ENCODE measurements around the gene CCL27. TPM values are rescaled to one million over a fixed set of nuclear protein-coding genes. Genes with fewer than 3 reads are reported as not detected.

CCL27 gene
- polyA plus RNA-seq, 2 of the 4 experiments (the other 2 are of a cell fraction): 0.22 to 0.27 TPM

GRCh38 chr9:34659592-34660253 is 2.7 kb downstream of the CCL27 start:
- Histone ChIP-seq H3K4me2 (no peak overlapping the region), H3K27ac (no peak overlapping the region), H3K9me3 (no peaks in the 10 kb centered on the region), H3K4me3 (no peak overlapping the region), H3K4me1 (peaks cover 5% of the 10 kb centered on the region)
- WGBS (ENCODE audit: missing lambda C conversion rate): 89% methylated on average over 8 of the region's 8 CpGs
- ATAC-seq (no peak), DNase-seq (ENCODE audit: low read depth in 1 of 2, low spot score in 1 of 2) (no peak), FAIRE-seq (no peak)
- CTCF ChIA-PET: interaction anchor here (1.0 to 12.1 kb wide), 4 partner anchors 15 to 407 kb away, joined by 3 to 288 read pairs (median 26); partner anchors contain the start of genes GALT, IL11RA and SIGMAR1
- POLR2A ChIA-PET: interaction anchor here (0.9 kb wide), 1 partner anchor 13 kb away, joined by 3 read pairs; the partner anchor contains the start of gene GALT
- TF ChIP-seq GATA3 (IDR thresholded peaks at IDR 0.05; ENCODE audit: borderline replicate concordance): no peak
- no peak for TF ChIP-seq BHLHE40 (IDR thresholded peaks at IDR 0.05; ENCODE audit: low read depth, low read length)

DNA sequence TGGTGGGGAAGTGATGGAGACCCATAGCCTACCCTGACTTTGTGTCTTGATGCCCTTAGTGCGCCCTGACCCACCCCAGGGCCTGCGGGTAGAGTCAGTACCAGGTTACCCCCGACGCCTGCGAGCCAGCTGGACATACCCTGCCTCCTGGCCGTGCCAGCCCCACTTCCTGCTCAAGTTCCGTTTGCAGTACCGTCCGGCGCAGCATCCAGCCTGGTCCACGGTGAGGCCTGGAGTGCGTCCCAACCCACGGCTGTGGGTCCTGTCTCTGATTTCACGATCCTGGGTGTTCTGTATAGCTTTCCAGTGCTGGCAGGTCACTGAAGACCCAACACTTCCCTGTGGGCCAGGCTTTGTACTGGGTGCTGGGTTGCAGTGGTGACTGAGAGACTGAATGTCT is 4.0 kb downstream of the CCL27 start:
- TF ChIP-seq POLR2A (IDR thresholded peaks at IDR 0.05; ENCODE audit: low read length) (no peak), ESRRA (IDR thresholded peaks at IDR 0.05; ENCODE audit: borderline replicate concordance, low read length) (no peak), MAZ (IDR thresholded peaks at IDR 0.05; ENCODE audit: borderline replicate concordance, low read depth, low read length) (no peak), HEYL (CRISPR knock-in tag; IDR thresholded peaks at IDR 0.05) (no peak), EHMT2 (IDR thresholded peaks at IDR 0.05; ENCODE audit: low read depth) (no peak), RFX5 (IDR thresholded peaks at IDR 0.05) (no peak), CBX8 (IDR thresholded peaks at IDR 0.05) (no peak), ZC3H11A (IDR thresholded peaks at IDR 0.05) (no peak)
- DNase-seq (ENCODE audit: low read depth in 1 of 2, low spot score in 1 of 2) (no peak), FAIRE-seq (no peak), ATAC-seq (no peak)
- no peaks in the 10 kb centered on the region for H3K4me1 ChIP-seq
- WGBS (ENCODE audit: missing lambda C conversion rate): 92% methylated on average over 9 of the region's 14 CpGs
- H3K4me3 ChIP-seq: no peak overlapping the region
- no peak overlapping the region for H3K27ac ChIP-seq
- ChIA-PET POLR2A (no interaction called here), CTCF (interaction anchor here (3.5 to 12.1 kb wide), 3 partner anchors 15 to 43 kb away, joined by 21 to 288 read pairs (median 48); partner anchors contain the start of genes GALT, IL11RA and SIGMAR1)
- no peaks in the 10 kb centered on the region for H3K9me3 ChIP-seq
- no peak overlapping the region for H3K4me2 ChIP-seq

- DNase-seq (ENCODE audit: low read depth in 1 of 2, low spot score in 1 of 2): no peak
- Histone ChIP-seq H3K27ac (no peak overlapping the region), H3K4me1 (peaks cover 9% of the 10 kb centered on the region), H3K4me2 (no peak overlapping the region), H3K9me3 (no peaks in the 10 kb centered on the region), H3K4me3 (no peak overlapping the region)
- no peak for ATAC-seq
- POLR2A ChIA-PET: no interaction called here
- no peak for TF ChIP-seq HOXB13 (CRISPR knock-in tag; IDR thresholded peaks at IDR 0.05; ENCODE audit: low read depth)
- TF ChIP-seq, protein P1, sequence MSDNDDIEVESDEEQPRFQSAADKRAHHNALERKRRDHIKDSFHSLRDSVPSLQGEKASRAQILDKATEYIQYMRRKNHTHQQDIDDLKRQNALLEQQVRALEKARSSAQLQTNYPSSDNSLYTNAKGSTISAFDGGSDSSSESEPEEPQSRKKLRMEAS (IDR thresholded peaks at IDR 0.05): no peak
- no peak for TF ChIP-seq EHMT2 (IDR thresholded peaks at IDR 0.05; ENCODE audit: low read depth)
- TF ChIP-seq ESRRA (IDR thresholded peaks at IDR 0.05; ENCODE audit: borderline replicate concordance, low read length): no peak
- no peak for TF ChIP-seq MYC (IDR thresholded peaks at IDR 0.05; ENCODE audit: borderline replicate concordance, low read length)
- TF ChIP-seq CHD4 (IDR thresholded peaks at IDR 0.05; ENCODE audit: borderline replicate concordance): no peak
- no peak for TF ChIP-seq HDAC2 (IDR thresholded peaks at IDR 0.05)
- TF ChIP-seq RFX5 (IDR thresholded peaks at IDR 0.05): no peak
- TF ChIP-seq ZSCAN20 (CRISPR knock-in tag; IDR thresholded peaks at IDR 0.05): no peak
- TF ChIP-seq GATA3 (IDR thresholded peaks at IDR 0.05; ENCODE audit: borderline replicate concordance): no peak
- TF ChIP-seq POLR2A (IDR thresholded peaks at IDR 0.05; ENCODE audit: low read length): no peak
- no peak for TF ChIP-seq CTCF (IDR thresholded peaks at IDR 0.05)
- no peak for TF ChIP-seq SMC3 (IDR thresholded peaks at IDR 0.05)
- TF ChIP-seq HOXB5 (CRISPR knock-in tag; IDR thresholded peaks at IDR 0.05): no peak
- no peak for TF ChIP-seq CBX8 (IDR thresholded peaks at IDR 0.05)
- no peak for FAIRE-seq
- CTCF ChIA-PET: interaction anchor here (1.0 to 12.1 kb wide), 3 partner anchors 8 to 45 kb away, joined by 5 to 288 read pairs (median 21); partner anchors contain the start of genes GALT, IL11RA and SIGMAR1
- WGBS (ENCODE audit: missing lambda C conversion rate): 70% methylated on average over 5 of the region's 5 CpGs
Observed at GRCh38 chr9:34656992-34657391, 5.5 kb downstream of the CCL27 start.
